Measurements from ENCODE around the gene RCAN1. TPM values are rescaled to one million over a fixed set of nuclear protein-coding genes. Genes with fewer than 3 reads are reported as not detected.
A peak's percentile ranks its signal among the peaks of the same experiment; 100 is the strongest.

The RCAN1 gene
- total and polyA plus RNA-seq, 2 of the 4 experiments (the other 2 are of a cell fraction): 53.5 to 175 TPM

- POLR2A ChIA-PET (ENCODE audit: unreplicated experiment): no interaction called here
- Histone ChIP-seq H2BK5ac (ENCODE audit: low read depth, low read length, poor library complexity, severe bottlenecking) (no peak overlapping the region), H3K4me1 (ENCODE audit: control insufficient read depth, insufficient read depth, low read length) (peaks cover 16% of the 10 kb centered on the region), H2AK9ac (replicated peaks; ENCODE audit: low read depth, low read length, poor library complexity) (no peak overlapping the region), H2BK120ac (ENCODE audit: low read depth, low read length) (no peak overlapping the region), H2BK15ac (ENCODE audit: low read depth, low read length) (no peak overlapping the region), H3K79me1 (ENCODE audit: low read depth in 1 of 2, low read length in 2 of 2) (peaks cover 20 to 58% of the 10 kb centered on the region in 2 experiments), H4K5ac (ENCODE audit: low read depth, low read length) (no peak overlapping the region), H3K27me3 (ENCODE audit: control insufficient read depth, insufficient read depth, low read length) (no peaks in the 10 kb centered on the region), H3K36me3 (ENCODE audit: control insufficient read depth, insufficient read depth, low read length) (peaks cover 45% of the 10 kb centered on the region), H2AK5ac (ENCODE audit: low read depth, low read length) (no peak overlapping the region), H3K9me1 (ENCODE audit: insufficient read depth, low read length) (peaks cover 16% of the 10 kb centered on the region), H4K20me1 (ENCODE audit: insufficient read depth, low read length) (peaks cover 50% of the 10 kb centered on the region), H3K9me3 (ENCODE audit: control insufficient read depth, insufficient read depth, low read length) (no peaks in the 10 kb centered on the region), H2AFZ (replicated peaks; ENCODE audit: low read length, poor library complexity) (no peak overlapping the region), H3K27ac (ENCODE audit: insufficient read depth, low read length) (no peak overlapping the region), H2BK20ac (ENCODE audit: low read depth, low read length) (no peak overlapping the region), H3K56ac (ENCODE audit: extremely low read depth, insufficient read depth, low read length) (no peak overlapping the region), H3K23ac (ENCODE audit: low read depth, low read length) (peak overlapping the region; percentile 40; the same call in 1 of the 2 replicates), H3K18ac (ENCODE audit: low read depth, low read length) (no peak overlapping the region), H4K8ac (ENCODE audit: low read depth in 2 of 2, low read length in 2 of 2) (no peak overlapping the region; a peak in 1 of 4 replicates), H3K14ac (replicated peaks; ENCODE audit: low read depth, low read length) (0 out of 2 replicates have a peak overlapping the region, but pooled peaks have one; percentile 16), H4K91ac (ENCODE audit: insufficient read depth, low read depth, low read length) (no peak overlapping the region), H3K4ac (ENCODE audit: low read depth, low read length) (no peak overlapping the region), H3K9ac (ENCODE audit: low read depth, low read length) (no peak overlapping the region), H3K4me2 (ENCODE audit: low read depth, low read length) (peak overlapping the region; percentile 11; the same call in 1 of the 2 replicates), H3K4me3 (ENCODE audit: insufficient read depth, low read depth, low read length) (no peak overlapping the region)
- in situ Hi-C loops (cut with MboI; ENCODE audit: low sequenced_read_pairs): loop anchor here (5.0 kb wide), 1 partner anchor 64 kb away; no protein-coding TSS in a partner anchor
- dilution Hi-C loops (cut with HindIII; ENCODE audit: low sequenced_read_pairs, unreplicated experiment): no loop called here
- CTCF ChIA-PET: interaction anchor here (0.9 to 1.7 kb wide), 2 partner anchors 20 to 80 kb away, joined by 3 to 8 read pairs; no protein-coding TSS in a partner anchor
- WGBS, 2 experiments (ENCODE audit: extremely low coverage in 2 of 2, insufficient read length in 1 of 2): no CpG with 5 or more reads among the region's 7 CpGs
- no TSS peak for BruUV-seq (replicated peaks)
- intact Hi-C loops (cut with micrococcal nuclease): no loop called here
- TF ChIP-seq CEBPB (IDR thresholded peaks at IDR 0.05; ENCODE audit: low read depth, low read length) (no peak), RAD21 (IDR thresholded peaks at IDR 0.05; ENCODE audit: low read length) (no peak), RFX5 (IDR thresholded peaks at IDR 0.05; ENCODE audit: low read depth, low read length) (no peak), MXI1 (IDR thresholded peaks at IDR 0.05; ENCODE audit: borderline replicate concordance, low read depth, low read length) (no peak), ELK1 (IDR thresholded peaks at IDR 0.05; ENCODE audit: borderline replicate concordance, low read depth, low read length) (no peak)
- DNase-seq: no peak
- ATAC-seq (ENCODE audit: low read depth): no peak
These were observed 91.8 kb downstream of the RCAN1 start for GRCh38 chr21:34523019-34523555.

All from IMR-90 (cell line).